Thoracic aorta (tissue), 2 donors: ENCODE data around the gene RPTOR. TPM values are rescaled to one million over a fixed set of nuclear protein-coding genes. Genes with fewer than 3 reads are reported as not detected.

ENCODE experiments used
- ATAC-seq: fragments of 150-250 bp; one replicate; pipeline ENCODE4 v1.8.0; 2017; ENCODE audit warnings: low read depth; ENCODE audit not compliant: insufficient number of reproducible peaks, low FRiP score
- DNase-seq: peaks from one replicate; pipeline ENCODE4 v3.0.0-alpha.2; 2020; ENCODE audit warnings: low spot score
- H3K27ac ChIP-seq, 2 donors: fragments of 200-600 bp; sonication (generic); 1 replicate in 1 of 2; 2 replicates in 1 of 2; pipeline ENCODE4 v1.5.1; 2016; ENCODE audit warnings: mild to moderate bottlenecking in 2 of 2, moderate library complexity in 2 of 2
- H3K27me3 ChIP-seq: fragments of 200-600 bp; sonication (generic); replicated peaks from 2 replicates; pipeline ENCODE4 v1.6.0; 2016; ENCODE audit warnings: mild to moderate bottlenecking; ENCODE audit not compliant: insufficient read depth
- H3K36me3 ChIP-seq: fragments of 200-600 bp; sonication (generic); one replicate; pipeline ENCODE4 v1.5.1; 2016
- H3K4me1 ChIP-seq, 2 donors: fragments of 200-600 bp; sonication (generic); 1 replicate in 1 of 2; 2 replicates in 1 of 2; pipeline versions ENCODE4 v1.5.1 to v1.6.0; 2016; ENCODE audit warnings: low read depth in 2 of 2, mild to moderate bottlenecking in 1 of 2; ENCODE audit not compliant: control insufficient read depth in 1 of 2
- H3K4me3 ChIP-seq: fragments of 200-600 bp; sonication (generic); 2 replicates; pipeline ENCODE4 v1.5.1; 2016; ENCODE audit warnings: mild to moderate bottlenecking
- H3K9me3 ChIP-seq: fragments of 200-600 bp; sonication (generic); 2 replicates; pipeline ENCODE4 v1.5.1; 2016
- total RNA-seq, 2 donors: library from RNA; depleted of rRNA; stranded (reverse); fragments of >200 nt; gene quantifications; one replicate each; pipeline versions ENCODE4 v1.1.0 to v1.2.3, GENCODE V29; 2016
- TF ChIP-seq, protein P1 (sequence below): fragments of 200-600 bp; sonication (generic); IDR thresholded peaks from one replicate; pipeline ENCODE4 v1.5.1; 2019; ENCODE audit warnings: antibody characterized with exemption

The RPTOR gene
- total RNA-seq, 2 donors from 2014 or later = 42.0 to 47.4 TPM

DNA sequence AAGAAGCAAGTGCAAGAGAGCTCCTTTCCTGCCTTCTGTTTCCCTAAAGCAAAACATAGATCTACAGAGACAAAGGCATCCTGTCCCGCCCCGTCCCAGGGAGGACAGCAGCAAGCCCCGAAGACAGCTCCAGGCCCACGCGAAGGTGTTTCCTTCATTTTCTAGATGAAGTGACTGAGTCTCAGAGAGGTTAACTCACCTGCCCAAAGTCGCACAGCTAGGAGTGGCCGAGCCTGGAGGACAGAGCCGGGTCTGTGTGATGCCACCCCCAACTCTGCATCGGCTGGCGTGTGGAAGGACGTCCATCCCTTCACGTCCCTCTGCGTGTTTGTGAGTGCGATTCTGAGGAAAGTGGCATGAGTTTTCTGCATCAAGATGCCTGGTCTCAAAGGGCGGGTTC lies 259.8 kb downstream of the RPTOR start:
- H3K4me1 ChIP-seq = no peaks in the 10 kb centered on the region
- no peak for DNase-seq
- no peaks in the 10 kb centered on the region for H3K27me3 ChIP-seq
- ATAC-seq = no peak
- H3K36me3 ChIP-seq = no peaks in the 10 kb centered on the region
- H3K27ac ChIP-seq = no peak overlapping the region
- TF ChIP-seq, protein P1, sequence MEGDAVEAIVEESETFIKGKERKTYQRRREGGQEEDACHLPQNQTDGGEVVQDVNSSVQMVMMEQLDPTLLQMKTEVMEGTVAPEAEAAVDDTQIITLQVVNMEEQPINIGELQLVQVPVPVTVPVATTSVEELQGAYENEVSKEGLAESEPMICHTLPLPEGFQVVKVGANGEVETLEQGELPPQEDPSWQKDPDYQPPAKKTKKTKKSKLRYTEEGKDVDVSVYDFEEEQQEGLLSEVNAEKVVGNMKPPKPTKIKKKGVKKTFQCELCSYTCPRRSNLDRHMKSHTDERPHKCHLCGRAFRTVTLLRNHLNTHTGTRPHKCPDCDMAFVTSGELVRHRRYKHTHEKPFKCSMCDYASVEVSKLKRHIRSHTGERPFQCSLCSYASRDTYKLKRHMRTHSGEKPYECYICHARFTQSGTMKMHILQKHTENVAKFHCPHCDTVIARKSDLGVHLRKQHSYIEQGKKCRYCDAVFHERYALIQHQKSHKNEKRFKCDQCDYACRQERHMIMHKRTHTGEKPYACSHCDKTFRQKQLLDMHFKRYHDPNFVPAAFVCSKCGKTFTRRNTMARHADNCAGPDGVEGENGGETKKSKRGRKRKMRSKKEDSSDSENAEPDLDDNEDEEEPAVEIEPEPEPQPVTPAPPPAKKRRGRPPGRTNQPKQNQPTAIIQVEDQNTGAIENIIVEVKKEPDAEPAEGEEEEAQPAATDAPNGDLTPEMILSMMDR = no peak
- H3K4me3 ChIP-seq = no peak overlapping the region
- H3K9me3 ChIP-seq = no peaks in the 10 kb centered on the region

DNA sequence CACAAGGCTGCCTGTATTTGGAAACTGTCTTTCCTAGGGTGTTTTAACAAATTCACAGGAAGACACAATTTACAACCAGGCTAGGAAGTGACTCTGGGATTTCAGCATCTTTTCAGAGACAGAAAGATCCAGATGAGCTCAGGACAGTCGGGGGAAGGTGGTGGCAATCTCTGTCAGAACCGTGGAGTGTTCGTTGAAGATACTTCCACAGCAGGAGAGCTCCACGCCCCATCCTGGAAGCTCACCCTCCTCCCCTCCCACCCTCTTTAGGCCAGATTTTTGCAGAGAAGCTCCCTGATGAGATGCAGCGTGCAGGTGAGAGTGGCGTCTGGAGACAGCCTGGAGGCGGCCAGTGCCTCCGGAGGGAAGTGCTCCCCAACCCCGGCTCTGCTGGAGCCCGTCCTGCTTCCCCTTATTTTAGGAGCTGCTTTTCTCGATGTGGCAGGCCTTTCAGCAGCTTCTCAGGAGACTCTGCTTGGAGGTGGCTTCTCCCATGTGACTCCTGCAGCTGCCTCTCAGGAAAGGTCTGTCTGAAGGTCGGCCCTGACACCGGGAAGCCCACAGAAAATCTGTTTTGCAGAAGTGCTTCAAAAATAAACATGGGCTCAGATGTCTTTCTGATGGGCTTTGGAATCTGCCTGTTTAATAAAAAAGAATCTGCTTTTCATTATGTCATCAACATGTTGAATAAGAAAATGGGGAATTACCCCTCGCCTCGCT lies 260.6 kb downstream of the RPTOR start:
- no peak overlapping the region for H3K27ac ChIP-seq
- ATAC-seq = no peak
- TF ChIP-seq, protein P1 = no peak
- H3K9me3 ChIP-seq = no peaks in the 10 kb centered on the region
- no peak for DNase-seq
- H3K36me3 ChIP-seq = no peaks in the 10 kb centered on the region
- H3K27me3 ChIP-seq = no peaks in the 10 kb centered on the region
- H3K4me3 ChIP-seq = no peak overlapping the region
- no peaks in the 10 kb centered on the region for H3K4me1 ChIP-seq

DNA sequence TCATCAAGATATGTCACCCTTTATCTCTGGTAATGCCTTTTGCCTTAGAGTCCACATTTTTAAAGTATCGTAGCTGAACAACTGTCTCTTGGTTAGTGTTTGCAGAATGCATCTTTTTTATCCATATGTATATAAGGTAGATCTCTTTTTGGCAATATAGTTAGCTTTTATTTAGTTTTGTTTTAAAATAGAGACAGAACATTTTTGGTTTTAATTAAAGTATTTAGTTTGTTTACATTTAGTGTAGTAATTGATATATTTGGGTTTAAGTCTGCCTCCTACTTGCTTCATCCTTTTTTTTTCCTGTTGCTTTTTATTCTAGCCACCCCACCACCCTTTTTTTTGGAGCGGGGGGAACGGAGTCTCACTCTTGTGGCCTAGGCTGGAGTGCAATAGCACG lies 262.4 kb downstream of the RPTOR start:
- no peak for ATAC-seq
- H3K4me3 ChIP-seq = no peak overlapping the region
- no peak for DNase-seq
- no peaks in the 10 kb centered on the region for H3K36me3 ChIP-seq
- TF ChIP-seq, protein P1 = no peak
- H3K27me3 ChIP-seq = no peaks in the 10 kb centered on the region
- H3K4me1 ChIP-seq = no peaks in the 10 kb centered on the region
- no peak overlapping the region for H3K27ac ChIP-seq
- H3K9me3 ChIP-seq = no peaks in the 10 kb centered on the region

DNA sequence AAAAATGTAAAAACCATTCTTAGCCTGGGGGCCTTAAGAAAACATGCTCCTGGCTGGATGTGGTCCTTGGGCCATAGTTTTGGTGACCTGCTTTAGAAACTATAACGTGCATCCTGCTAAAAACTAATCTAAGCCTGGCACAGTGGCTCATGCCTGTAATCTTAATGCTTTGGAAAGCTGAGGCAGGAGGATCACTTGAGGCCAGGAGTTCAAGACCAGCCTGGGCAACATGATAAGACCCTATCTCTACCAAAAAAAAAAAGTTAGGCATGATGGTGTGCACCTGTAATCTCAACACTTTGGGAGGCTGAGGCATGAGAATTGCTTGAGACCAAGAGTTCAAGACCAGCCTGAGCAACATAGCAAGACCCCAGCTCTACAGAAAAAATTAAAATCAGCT lies 263.2 kb downstream of the RPTOR start:
- no peak for DNase-seq
- H3K9me3 ChIP-seq = no peaks in the 10 kb centered on the region
- H3K4me1 ChIP-seq = no peaks in the 10 kb centered on the region
- ATAC-seq = no peak
- H3K27me3 ChIP-seq = no peaks in the 10 kb centered on the region
- TF ChIP-seq, protein P1 = no peak
- no peaks in the 10 kb centered on the region for H3K36me3 ChIP-seq
- no peak overlapping the region for H3K27ac ChIP-seq
- H3K4me3 ChIP-seq = no peak overlapping the region

DNA sequence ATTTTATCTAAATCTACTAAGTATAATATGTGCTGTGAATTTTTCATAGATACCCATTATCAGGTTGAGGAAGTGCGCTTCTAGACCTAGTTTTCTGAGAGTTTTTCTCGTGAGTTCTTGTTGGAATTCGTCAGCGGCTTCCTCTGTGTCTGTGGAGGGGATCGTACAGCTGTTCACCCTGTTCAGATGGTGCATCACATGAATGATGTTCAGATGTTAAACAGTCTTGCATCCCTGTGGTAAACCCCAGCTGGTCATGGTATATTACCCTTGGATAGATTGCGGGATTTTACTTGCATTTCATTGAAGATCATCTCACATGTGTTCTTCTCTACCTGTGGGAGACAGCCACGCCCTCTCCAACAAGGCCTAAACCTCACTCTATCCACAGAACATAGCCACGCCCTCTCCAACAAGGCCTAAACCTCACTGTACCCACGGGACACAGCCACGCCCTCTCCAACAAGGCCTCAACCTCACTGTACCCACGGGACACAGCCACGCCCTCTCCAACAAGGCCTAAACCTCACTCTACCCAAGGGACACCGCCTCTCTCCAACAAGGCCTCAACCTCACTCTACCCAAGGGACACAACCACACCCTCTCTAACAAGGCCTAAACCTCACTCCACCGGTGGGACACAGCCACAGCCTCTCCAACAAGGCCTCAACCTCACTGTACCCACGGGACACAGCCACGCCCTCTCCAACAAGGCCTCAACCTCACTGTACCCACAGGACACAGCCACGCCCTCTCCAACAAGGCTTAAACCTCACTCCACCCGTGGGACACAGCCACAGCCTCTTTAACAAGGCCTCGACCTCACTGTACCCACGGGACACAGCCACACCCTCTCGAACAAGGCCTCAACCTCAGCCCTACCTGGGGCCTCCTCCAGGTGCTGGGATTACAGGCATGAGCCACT lies 266.8 kb downstream of the RPTOR start:
- ATAC-seq (no peak), DNase-seq (no peak)
- TF ChIP-seq, protein P1 = no peak
- H3K27ac ChIP-seq = no peak overlapping the region
- no peaks in the 10 kb centered on the region for H3K27me3 ChIP-seq
- no peaks in the 10 kb centered on the region for H3K9me3 ChIP-seq
- no peak overlapping the region for H3K4me3 ChIP-seq
- H3K4me1 ChIP-seq = no peaks in the 10 kb centered on the region
- no peaks in the 10 kb centered on the region for H3K36me3 ChIP-seq
